Nasal cavity respiratory epithelium epithelial cell of viscerocranial mucosa (primary cell): ENCODE data around the gene CACNA1D. TPM values are rescaled to one million over a fixed set of nuclear protein-coding genes. Genes with fewer than 3 reads are reported as not detected.

Experiments
- total RNA-seq: library from RNA; depleted of rRNA; stranded (reverse); fragments of >200 nt; gene quantifications from 2 replicates; pipeline ENCODE4 v1.2.3, GENCODE V29; 2014

The CACNA1D gene
- total RNA-seq: under 0.01 and 0.14 TPM in 2 replicates

GRCh38 chr3:53493963-53494791, at the start of gene CACNA1D:
TSS of gene CACNA1D (plus strand) at chr3:53494611. CDS start at chr3:53495167, 556 bp downstream.

GRCh38 chr3:53846134-53846850, 351.9 kb downstream of the CACNA1D start, which contains the start of the genes CHDH and IL17RB:
TSS of gene CHDH (minus strand) at chr3:53846419. CDS start at chr3:53824008, 22,411 bp downstream.
TSS of gene IL17RB (plus strand) at chr3:53846568. CDS start at chr3:53846589, 21 bp downstream.

Other genes with a start within 250 kb of the CACNA1D start
- gene TKT, start 238.6 kb upstream of the CACNA1D start, total RNA-seq: 259 and 519 TPM in 2 replicates
- gene DCP1A, start 147.1 kb upstream of the CACNA1D start, total RNA-seq: 9.9 and 15.5 TPM in 2 replicates